Progenitor cell of endocrine pancreas (in vitro differentiated cells): ENCODE results near the gene DHX40. TPM values are rescaled to one million over a fixed set of nuclear protein-coding genes. Genes with fewer than 3 reads are reported as not detected.

ENCODE experiments used
- DNase-seq: peaks from one replicate; pipeline ENCODE4 v3.0.0; 2021; ENCODE audit warnings: low spot score; ENCODE audit not compliant: unreplicated experiment
- H3K27ac Mint-ChIP-seq: 2 replicates; pipeline ENCODE4 v1.8.0; 2021; ENCODE audit warnings: mild to moderate bottlenecking, moderate library complexity, mixed read lengths
- H3K27me3 Mint-ChIP-seq: 2 replicates; pipeline ENCODE4 v1.8.0; 2021; ENCODE audit warnings: mixed read lengths
- H3K36me3 Mint-ChIP-seq: 2 replicates; pipeline ENCODE4 v1.8.0; 2022; ENCODE audit warnings: mixed read lengths; ENCODE audit not compliant: insufficient read depth
- H3K4me1 Mint-ChIP-seq: 2 replicates; pipeline ENCODE4 v1.8.0; 2021; ENCODE audit warnings: low read depth, mixed read lengths
- H3K4me3 Mint-ChIP-seq: 2 replicates; pipeline ENCODE4 v1.8.0; 2021; ENCODE audit warnings: low read depth, mild to moderate bottlenecking, moderate library complexity, mixed read lengths
- H3K9me3 Mint-ChIP-seq: 2 replicates; pipeline ENCODE4 v1.8.0; 2021; ENCODE audit warnings: low read depth, mixed read lengths
- total RNA-seq: library from RNA; stranded (reverse); gene quantifications from 2 replicates; pipeline ENCODE4 v1.2.1, GENCODE V29; 2021
- TF ChIP-seq, protein P1 (sequence below): fragments of 200-600 bp; sonication (generic); IDR thresholded peaks from one replicate; pipeline ENCODE4 v1.5.0; 2021; ENCODE audit warnings: antibody characterized with exemption, mild to moderate bottlenecking; ENCODE audit not compliant: unreplicated experiment

Gene DHX40
- total RNA-seq, 1 donor from 2014 or later = 67.9 TPM

- Mint-ChIP-seq H3K4me3 (no peak overlapping the region), H3K27ac (no peak overlapping the region)
Measured at GRCh38 chr17:59629174-59629573, 63.8 kb downstream of the DHX40 start.

DNA sequence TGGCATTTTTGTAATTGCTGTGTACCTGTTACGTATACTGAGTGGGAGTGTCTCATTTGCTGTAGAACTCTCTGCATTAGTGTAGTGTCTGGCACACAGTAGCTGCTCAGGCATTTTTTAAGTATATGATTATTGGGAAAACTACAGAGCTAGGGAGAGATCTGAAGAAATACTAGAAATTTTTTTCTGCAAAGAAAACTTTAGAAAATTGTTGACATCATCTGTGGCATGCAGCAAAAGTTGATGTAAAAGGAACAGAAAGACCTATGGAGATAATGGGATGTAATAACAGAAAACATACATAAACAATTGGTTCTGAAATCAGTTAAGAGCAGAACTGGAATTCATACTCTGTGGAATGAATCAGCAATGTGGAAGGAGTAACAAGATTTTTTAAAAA is 65.9 kb downstream of the DHX40 start:
- TF ChIP-seq, protein P1, sequence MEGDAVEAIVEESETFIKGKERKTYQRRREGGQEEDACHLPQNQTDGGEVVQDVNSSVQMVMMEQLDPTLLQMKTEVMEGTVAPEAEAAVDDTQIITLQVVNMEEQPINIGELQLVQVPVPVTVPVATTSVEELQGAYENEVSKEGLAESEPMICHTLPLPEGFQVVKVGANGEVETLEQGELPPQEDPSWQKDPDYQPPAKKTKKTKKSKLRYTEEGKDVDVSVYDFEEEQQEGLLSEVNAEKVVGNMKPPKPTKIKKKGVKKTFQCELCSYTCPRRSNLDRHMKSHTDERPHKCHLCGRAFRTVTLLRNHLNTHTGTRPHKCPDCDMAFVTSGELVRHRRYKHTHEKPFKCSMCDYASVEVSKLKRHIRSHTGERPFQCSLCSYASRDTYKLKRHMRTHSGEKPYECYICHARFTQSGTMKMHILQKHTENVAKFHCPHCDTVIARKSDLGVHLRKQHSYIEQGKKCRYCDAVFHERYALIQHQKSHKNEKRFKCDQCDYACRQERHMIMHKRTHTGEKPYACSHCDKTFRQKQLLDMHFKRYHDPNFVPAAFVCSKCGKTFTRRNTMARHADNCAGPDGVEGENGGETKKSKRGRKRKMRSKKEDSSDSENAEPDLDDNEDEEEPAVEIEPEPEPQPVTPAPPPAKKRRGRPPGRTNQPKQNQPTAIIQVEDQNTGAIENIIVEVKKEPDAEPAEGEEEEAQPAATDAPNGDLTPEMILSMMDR = no peak
- H3K9me3 Mint-ChIP-seq = no peaks in the 10 kb centered on the region
- no peak for DNase-seq
- no peaks in the 10 kb centered on the region for H3K27me3 Mint-ChIP-seq
- H3K36me3 Mint-ChIP-seq = peaks cover 3% of the 10 kb centered on the region
- H3K27ac Mint-ChIP-seq = no peak overlapping the region
- H3K4me3 Mint-ChIP-seq = no peak overlapping the region
- peaks cover 7% of the 10 kb centered on the region for H3K4me1 Mint-ChIP-seq

More at GRCh38 chr17:59629174-59629573, 63.8 kb downstream of the DHX40 start:
- H3K4me1 Mint-ChIP-seq = no peaks in the 10 kb centered on the region
- H3K36me3 Mint-ChIP-seq = peaks cover 3% of the 10 kb centered on the region
- TF ChIP-seq, protein P1 = no peak
- no peak for DNase-seq
- H3K9me3 Mint-ChIP-seq = no peaks in the 10 kb centered on the region
- no peaks in the 10 kb centered on the region for H3K27me3 Mint-ChIP-seq

GRCh38 chr17:59632398-59632797 is 67.0 kb downstream of the DHX40 start:
- H3K4me1 Mint-ChIP-seq = peaks cover 7% of the 10 kb centered on the region
- TF ChIP-seq, protein P1 = no peak
- no peak overlapping the region for H3K27ac Mint-ChIP-seq
- peaks cover 3% of the 10 kb centered on the region for H3K36me3 Mint-ChIP-seq
- DNase-seq = no peak
- no peaks in the 10 kb centered on the region for H3K27me3 Mint-ChIP-seq
- H3K4me3 Mint-ChIP-seq = no peak overlapping the region
- H3K9me3 Mint-ChIP-seq = no peaks in the 10 kb centered on the region

DNA sequence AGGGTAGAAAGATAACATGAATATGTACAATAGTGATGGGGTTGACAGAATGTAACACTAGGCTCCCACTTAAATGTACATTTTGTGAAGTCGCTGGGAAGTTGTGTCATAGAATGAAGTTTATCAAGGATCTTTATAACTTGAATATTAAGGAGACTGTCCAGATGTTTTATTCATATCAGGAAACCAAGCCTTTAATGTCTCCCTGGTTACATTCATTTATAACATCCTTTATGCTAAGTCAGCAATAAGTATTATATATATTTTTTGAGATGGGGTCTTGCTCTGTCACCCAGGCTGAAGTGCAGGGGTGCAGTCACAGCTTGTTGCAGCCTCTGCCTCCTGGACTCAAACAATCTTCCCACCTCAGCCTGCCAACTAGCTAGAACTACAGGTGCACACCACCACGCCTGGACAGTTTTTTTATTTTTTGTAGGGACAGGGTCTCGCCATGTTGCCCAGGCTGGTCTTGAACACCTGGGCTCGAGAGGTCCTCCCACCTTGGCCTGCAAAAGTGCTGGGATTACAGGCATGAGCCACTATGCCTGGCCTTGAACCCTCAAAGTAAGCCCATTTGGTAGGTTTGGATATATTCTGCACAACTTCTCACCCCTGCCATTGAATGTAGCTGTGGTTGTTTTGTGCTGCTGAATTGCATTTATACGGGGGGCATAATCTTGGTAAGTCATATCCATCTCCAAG is 68.4 kb downstream of the DHX40 start:
- peaks cover 7% of the 10 kb centered on the region for H3K4me1 Mint-ChIP-seq
- DNase-seq = no peak
- no peak overlapping the region for H3K4me3 Mint-ChIP-seq
- no peaks in the 10 kb centered on the region for H3K27me3 Mint-ChIP-seq
- H3K9me3 Mint-ChIP-seq = no peaks in the 10 kb centered on the region
- H3K27ac Mint-ChIP-seq = no peak overlapping the region
- peaks cover 4% of the 10 kb centered on the region for H3K36me3 Mint-ChIP-seq
- TF ChIP-seq, protein P1 = no peak

GRCh38 chr17:59634632-59635541 is 69.5 kb downstream of the DHX40 start:
- Mint-ChIP-seq H3K9me3 (no peaks in the 10 kb centered on the region), H3K4me1 (peaks cover 7% of the 10 kb centered on the region), H3K4me3 (no peak overlapping the region), H3K27me3 (no peaks in the 10 kb centered on the region), H3K36me3 (peaks cover 4% of the 10 kb centered on the region), H3K27ac (no peak overlapping the region)
- TF ChIP-seq, protein P1 = no peak
- DNase-seq = no peak
